GM23338 (cell line): ENCODE data around the gene PIK3R5.

Experiments used
- CTCF ChIP-seq, 2 experiments: fragments of 200-600 bp in 1 of 2; sonication (generic) in 1 of 2; conservative IDR thresholded peaks; 2 replicates each; pipeline versions ENCODE4 v1.5.1 to v1.6.1; 2016 to 2017; ENCODE audit warnings: antibody characterized with exemption in 2 of 2, low read depth in 2 of 2, mild to moderate bottlenecking in 2 of 2, moderate library complexity in 1 of 2
- EZH2 ChIP-seq: fragments of 200-600 bp; sonication (generic); IDR thresholded peaks from one replicate; pipeline ENCODE4 v1.8.0; 2017; ENCODE audit warnings: antibody characterized with exemption, mild to moderate bottlenecking, low read depth; ENCODE audit not compliant: unreplicated experiment
- EZH2phosphoT487 ChIP-seq: fragments of 200-600 bp; sonication (generic); IDR thresholded peaks from one replicate; pipeline ENCODE4 v1.8.1; 2018; ENCODE audit warnings: antibody characterized with exemption; ENCODE audit not compliant: unreplicated experiment
- POLR2AphosphoS5 ChIP-seq: IDR thresholded peaks from 2 replicates; pipeline ENCODE4 v1.6.1; 2016; ENCODE audit warnings: antibody characterized with exemption, low read depth

GRCh38 chr17:8888704-8889302 is 76.7 kb downstream of the PIK3R5 start:
- TF ChIP-seq CTCF (conservative IDR thresholded peaks at IDR 0.05; ENCODE audit: low read depth in 2 of 2) (no peak), EZH2 (no peak), POLR2AphosphoS5 (no peak), EZH2phosphoT487 (no peak)
